Measurements from ENCODE around the gene PAX4. TPM values are rescaled to one million over a fixed set of nuclear protein-coding genes. Genes with fewer than 3 reads are reported as not detected.

PAX4 gene
- total and polyA plus RNA-seq, 2 of the 4 experiments (the other 2 are of a cell fraction) = not detected

DNA sequence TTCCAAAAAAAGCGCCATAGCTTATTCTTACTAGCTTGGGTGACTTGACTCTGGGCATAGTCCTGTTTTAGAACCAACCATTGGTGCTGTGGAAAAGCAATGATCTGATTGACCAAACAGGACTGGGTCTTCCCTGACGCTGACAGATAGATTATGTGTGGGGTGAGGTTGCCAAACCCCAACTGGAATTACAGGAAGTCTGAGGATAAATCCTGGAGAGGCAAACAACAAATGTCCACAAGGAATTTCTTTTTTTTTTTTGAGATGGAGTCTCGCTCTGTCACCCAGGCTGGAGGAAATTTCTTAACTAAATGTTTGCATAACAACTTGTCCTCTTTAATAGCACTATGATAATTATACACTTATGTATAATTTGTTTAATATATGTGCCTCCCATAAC is 51.7 kb downstream of the PAX4 start:
- no peak overlapping the region for H2BK120ac ChIP-seq (ENCODE audit: low read depth, low read length)
- ATAC-seq (ENCODE audit: low read depth) (no peak), DNase-seq (no peak)
- no peak overlapping the region for H2BK20ac ChIP-seq (ENCODE audit: low read depth, low read length)
- H3K9me1 ChIP-seq (ENCODE audit: insufficient read depth, low read length) = no peaks in the 10 kb centered on the region
- CTCF ChIA-PET = no interaction called here
- no peak overlapping the region for H4K5ac ChIP-seq (ENCODE audit: low read depth, low read length)
- intact Hi-C loops (cut with micrococcal nuclease) (no loop called here), dilution Hi-C loops (cut with HindIII; ENCODE audit: low sequenced_read_pairs, unreplicated experiment) (no loop called here), in situ Hi-C loops (cut with MboI; ENCODE audit: low sequenced_read_pairs) (no loop called here)
- H3K4me1 ChIP-seq (ENCODE audit: control insufficient read depth, insufficient read depth, low read length) = no peaks in the 10 kb centered on the region
- H2BK15ac ChIP-seq (ENCODE audit: low read depth, low read length) = no peak overlapping the region
- no peak overlapping the region for H4K91ac ChIP-seq (ENCODE audit: insufficient read depth, low read depth, low read length)
- no peak overlapping the region for H3K9ac ChIP-seq (ENCODE audit: low read depth, low read length)
- H3K18ac ChIP-seq (ENCODE audit: low read depth, low read length) = no peak overlapping the region
- no peak overlapping the region for H3K23ac ChIP-seq (ENCODE audit: low read depth, low read length)
- no CpG with 5 or more reads among the region's 3 CpGs for WGBS, 2 experiments (ENCODE audit: extremely low coverage in 2 of 2, insufficient read length in 1 of 2)
- H2AFZ ChIP-seq (replicated peaks; ENCODE audit: low read length, poor library complexity) = no peak overlapping the region
- no peak overlapping the region for H3K27ac ChIP-seq (ENCODE audit: insufficient read depth, low read length)
- no peak overlapping the region for H2AK5ac ChIP-seq (ENCODE audit: low read depth, low read length)
- no peak overlapping the region for H3K14ac ChIP-seq (replicated peaks; ENCODE audit: low read depth, low read length)
- H4K20me1 ChIP-seq (ENCODE audit: insufficient read depth, low read length) = no peaks in the 10 kb centered on the region
- no peaks in the 10 kb centered on the region for H3K27me3 ChIP-seq (ENCODE audit: control insufficient read depth, insufficient read depth, low read length)
- no peak overlapping the region for H3K56ac ChIP-seq (ENCODE audit: extremely low read depth, insufficient read depth, low read length)
- no peak overlapping the region for H3K4me2 ChIP-seq (ENCODE audit: low read depth, low read length)
- H3K36me3 ChIP-seq (ENCODE audit: control insufficient read depth, insufficient read depth, low read length) = no peaks in the 10 kb centered on the region
- no peak overlapping the region for H2BK5ac ChIP-seq (ENCODE audit: low read depth, low read length, poor library complexity, severe bottlenecking)
- H3K4me3 ChIP-seq (ENCODE audit: insufficient read depth, low read depth, low read length) = no peak overlapping the region
- no peak overlapping the region for H2AK9ac ChIP-seq (replicated peaks; ENCODE audit: low read depth, low read length, poor library complexity)
- H3K4ac ChIP-seq (ENCODE audit: low read depth, low read length) = no peak overlapping the region
- no peaks in the 10 kb centered on the region for H3K79me1 ChIP-seq (ENCODE audit: low read depth in 1 of 2, low read length in 2 of 2)
- POLR2A ChIA-PET (ENCODE audit: unreplicated experiment) = no interaction called here
- H4K8ac ChIP-seq (ENCODE audit: low read depth in 2 of 2, low read length in 2 of 2) = no peak overlapping the region
- H3K9me3 ChIP-seq (ENCODE audit: control insufficient read depth, insufficient read depth, low read length) = no peaks in the 10 kb centered on the region
- TF ChIP-seq BHLHE40 (IDR thresholded peaks at IDR 0.05; ENCODE audit: low read depth, low read length) (no peak), RCOR1 (IDR thresholded peaks at IDR 0.05; ENCODE audit: insufficient replicate concordance, low read length) (no peak), CTCF (conservative IDR thresholded peaks at IDR 0.05; ENCODE audit: low read depth, low read length) (no peak), SMC3 (IDR thresholded peaks at IDR 0.05; ENCODE audit: low read depth, low read length) (no peak), USF2 (IDR thresholded peaks at IDR 0.05; ENCODE audit: low read depth, low read length) (no peak), NFE2L2 (IDR thresholded peaks at IDR 0.05; ENCODE audit: low read depth, low read length) (no peak)
- BruUV-seq (replicated peaks) = no TSS peak

Other genes with a start within 250 kb of the PAX4 start
- gene ZNF800, start 225.4 kb downstream of the PAX4 start, total RNA-seq (2012; rRNA removed) = 13.1 and 20.0 TPM in 2 replicates
- 6.9 TPM in 2 replicates for gene ZNF800, start 225.4 kb downstream of the PAX4 start, polyA plus RNA-seq (2012; rRNA removed)
- gene GCC1, start 32.5 kb downstream of the PAX4 start, total RNA-seq (2012; rRNA removed) = 20.8 and 22.9 TPM in 2 replicates
- gene GCC1, start 32.5 kb downstream of the PAX4 start, polyA plus RNA-seq (2012; rRNA removed) = 5.2 and 6.1 TPM in 2 replicates
- 113 and 128 TPM in 2 replicates for gene ARF5, start 29.7 kb downstream of the PAX4 start, total RNA-seq (2012; rRNA removed)
- 274 and 288 TPM in 2 replicates for gene ARF5, start 29.7 kb downstream of the PAX4 start, polyA plus RNA-seq (2012; rRNA removed)
- gene FSCN3, start 24.4 kb downstream of the PAX4 start, total RNA-seq (2012; rRNA removed) = 0.18 and 0.83 TPM in 2 replicates
- 0.86 and 1.5 TPM in 2 replicates for gene FSCN3, start 24.4 kb downstream of the PAX4 start, polyA plus RNA-seq (2012; rRNA removed)
- gene SND1, start 34.1 kb upstream of the PAX4 start, total RNA-seq (2012; rRNA removed) = 246 and 294 TPM in 2 replicates
- gene SND1, start 34.1 kb upstream of the PAX4 start, polyA plus RNA-seq (2012; rRNA removed) = 154 TPM in 2 replicates

Data from IMR-90 (cell line).